K562 (cell line): ENCODE results near the gene CD96. TPM values are rescaled to one million over a fixed set of nuclear protein-coding genes. Genes with fewer than 3 reads are reported as not detected.
"Not testable (repeated sequence)": the region's sequence is repeated elsewhere in the genome, so short reads cannot be mapped to it uniquely, and the experiment has no call there.

Source experiments
- ATAC-seq: fragments of 200-7000 bp; cut with Tn5 transposase; 3 replicates; pipeline ENCODE4 v1.9.1; 2020; ENCODE audit warnings: moderate library complexity
- BruUV-seq: library from RNA; stranded (reverse); fragments of 400-500 nt; replicated peaks from 2 replicates; lab custom pipeline; 2021; lab: Mats Ljungman, UMichigan
- CTCF ChIA-PET: fragments of 300-600 bp; formaldehyde crosslinking; extraction: SDS; loops from one replicate; lab custom pipeline; 2021; ENCODE audit warnings: low intra/inter-chr PET ratio; lab: Yijun Ruan, JAX
- POLR2A ChIA-PET: fragments of 300-600, 350-650 bp; sonication (Branson Sonifier 250); formaldehyde crosslinking; extraction: SDS; loops from one replicate; lab custom pipeline; 2021; ENCODE audit warnings: antibody characterized with exemption, inconsistent platforms; lab: Yijun Ruan, JAX
- DNase-seq, 4 experiments: peaks; one replicate each; pipeline versions ENCODE4 v3.0.0 to v3.0.0-alpha.2; 2011 to 2018; ENCODE audit warnings: low spot score in 3 of 4, mixed read lengths in 3 of 4; ENCODE audit errors: extremely low read depth in 1 of 4
- FAIRE-seq: peaks from 2 replicates; lab custom pipeline; 2011; peaks lifted over from hg19 to GRCh38; lab: Jason Lieb, UNC
- H2AFZ ChIP-seq: 2 replicates; pipeline ENCODE4 v1.6.0; 2011; ENCODE audit warnings: low read depth, low read length, control low read depth, inconsistent platforms
- H3K27ac ChIP-seq: fragments of 200-600 bp; 3 replicates; pipeline ENCODE4 v1.8.0; 2011; ENCODE audit warnings: low read depth, mild to moderate bottlenecking, control low read depth, inconsistent platforms, low read length, moderate library complexity, mixed read lengths; ENCODE audit errors: extremely low read depth
- H3K27me3 ChIP-seq, 2 experiments: fragments of 300-600 bp in 1 of 2; 2 replicates in 1 of 2; 3 replicates in 1 of 2; pipeline versions ENCODE4 v1.6.0 to v1.8.0; 2011; ENCODE audit warnings: inconsistent platforms in 2 of 2, low read length in 2 of 2, mild to moderate bottlenecking in 1 of 2, mixed read lengths in 1 of 2, moderate library complexity in 1 of 2; ENCODE audit not compliant: control insufficient read depth in 2 of 2, insufficient read depth in 2 of 2
- H3K36me3 ChIP-seq: fragments of 300-600 bp; 3 replicates; pipeline ENCODE4 v1.8.0; 2011; ENCODE audit warnings: mild to moderate bottlenecking, low read length, inconsistent platforms; ENCODE audit not compliant: control insufficient read depth, insufficient read depth
- H3K4me1 ChIP-seq, 2 experiments: fragments of 200-600 bp in 1 of 2; replicated peaks in 1 of 2; 2 replicates in 1 of 2; 3 replicates in 1 of 2; pipeline versions ENCODE4 v1.5.1 to v1.8.0; 2011; ENCODE audit warnings: inconsistent platforms in 2 of 2, low read length in 2 of 2, mild to moderate bottlenecking in 1 of 2, mixed read lengths in 1 of 2, moderate library complexity in 1 of 2; ENCODE audit not compliant: control insufficient read depth in 2 of 2, insufficient read depth in 2 of 2
- H3K4me2 ChIP-seq: 2 replicates; pipeline ENCODE4 v1.6.1; 2011; ENCODE audit warnings: low read length, control low read depth, inconsistent platforms, mixed read lengths; ENCODE audit not compliant: insufficient read depth
- H3K4me3 ChIP-seq: fragments of 200-600 bp; sonication (generic), shearing (Covaris generic); 2 replicates; pipeline ENCODE4 v1.5.1; 2016; ENCODE audit warnings: control low read depth, inconsistent platforms
- H3K79me2 ChIP-seq: fragments of 200-600 bp; 3 replicates; pipeline ENCODE4 v1.8.0; 2011; ENCODE audit warnings: low read length, inconsistent platforms; ENCODE audit not compliant: control insufficient read depth, insufficient read depth
- H3K9ac ChIP-seq, 2 experiments: 2 replicates each; pipeline versions ENCODE4 v1.6.0 to v1.6.1; 2011; ENCODE audit warnings: low read depth in 2 of 2, low read length in 2 of 2, control low read depth in 1 of 2, inconsistent platforms in 1 of 2, mild to moderate bottlenecking in 1 of 2, mixed read lengths in 1 of 2; ENCODE audit not compliant: insufficient read depth in 1 of 2
- H3K9me1 ChIP-seq: one replicate; pipeline ENCODE4 v1.6.0; 2011; ENCODE audit warnings: inconsistent platforms, mild to moderate bottlenecking, low read length, moderate library complexity; ENCODE audit not compliant: control insufficient read depth, insufficient read depth
- H3K9me3 ChIP-seq: replicated peaks from 2 replicates; pipeline ENCODE4 v1.5.1; 2011; ENCODE audit warnings: low read depth, low read length, inconsistent platforms; ENCODE audit not compliant: control insufficient read depth, insufficient read depth
- H4K20me1 ChIP-seq: replicated peaks from 2 replicates; pipeline ENCODE4 v1.6.1; 2011; ENCODE audit warnings: low read length, inconsistent platforms, mixed read lengths; ENCODE audit not compliant: control insufficient read depth, insufficient read depth
- BCL6 ChIP-seq: fragments of 250-450 bp; sonication (Bioruptor Pico); IDR thresholded peaks from 2 replicates; pipeline ENCODE4 v1.4.0; 2020
- BRD4 ChIP-seq: fragments of 200-600 bp; sonication (generic); IDR thresholded peaks from 2 replicates; pipeline ENCODE4 v1.6.1; 2017; ENCODE audit warnings: inconsistent platforms
- CBX2 ChIP-seq: fragments of 200-600 bp; sonication (generic); IDR thresholded peaks from one replicate; pipeline ENCODE4 v1.6.1; 2012; ENCODE audit warnings: mild to moderate bottlenecking, low read length, inconsistent platforms; ENCODE audit not compliant: insufficient read depth, poor library complexity, severe bottlenecking
- EWSR1 ChIP-seq: fragments of 450-650 bp; IDR thresholded peaks from 2 replicates; pipeline ENCODE4 v1.6.1; 2018; ENCODE audit warnings: borderline replicate concordance, mild to moderate bottlenecking, low read depth, moderate library complexity; ENCODE audit not compliant: partially characterized antibody
- HMGN3 ChIP-seq: IDR thresholded peaks from 2 replicates; pipeline ENCODE4 v1.6.1; 2011; ENCODE audit warnings: borderline replicate concordance, low read depth, mild to moderate bottlenecking, mixed read lengths, low read length; ENCODE audit not compliant: insufficient read length; ENCODE audit errors: extremely low read depth
- ZBTB2 ChIP-seq: fragments of 450-650 bp; IDR thresholded peaks from 2 replicates; pipeline ENCODE4 v1.6.1; 2016; ENCODE audit warnings: antibody characterized with exemption
- ZNF316 ChIP-seq: fragments of 450-650 bp; IDR thresholded peaks from 2 replicates; pipeline ENCODE4 v1.6.1; 2016
- ZNF830 ChIP-seq: fragments of 250-450 bp; sonication (Bioruptor Pico); IDR thresholded peaks from 2 replicates; pipeline ENCODE4 v1.5.0; 2021; ENCODE audit warnings: mild to moderate bottlenecking
- WGBS: fragments of 100-300 bp; shearing (Covaris generic); methylation state at CpG from one replicate; pipeline ENCODE4 v1.1.6; 2016; ENCODE audit warnings: low coverage, mixed read lengths; ENCODE audit not compliant: insufficient coverage; ENCODE audit errors: missing lambda C conversion rate; 5-methylcytosine and 5-hydroxymethylcytosine counted together
- in situ Hi-C: fragments of 300-500 bp; cut with MboI; formaldehyde crosslinking; loops from 4 replicates; pipeline ENCODE4 v1.15.0; 2018; ENCODE audit warnings: inconsistent platforms, mixed read lengths
- intact Hi-C: fragments of 100-400 bp; cut with micrococcal nuclease; formaldehyde crosslinking; loops from 2 replicates; pipeline ENCODE4 v1.14.2; 2022
- polyA plus RNA-seq, 8 experiments: library from polyadenylated mRNA; depleted of rRNA in 4 of 8; stranded (reverse) in 5 of 8; unstranded in 3 of 8; fragments of >200 nt; fragmentation: Nextera tagmentation in 2 of 8; fragmentation: Illumina TruSeq in 1 of 8; extraction: Ambion mirVana in 2 of 8; extraction: Trizol in 1 of 8; gene quantifications; 2 replicates each; pipeline versions ENCODE4 v1.2.1 to v1.2.3, GENCODE V29; 2011 to 2014; ENCODE audit warnings: inconsistent platforms in 1 of 8, missing spikeins in 1 of 8
- total RNA-seq, 7 experiments: library from RNA; depleted of rRNA in 6 of 7; stranded (reverse); fragments of >200 nt in 6 of 7; fragmentation: Illumina TruSeq in 2 of 7; extraction: Trizol in 2 of 7; gene quantifications; 2 replicates each; pipeline versions ENCODE4 v1.2.1 to v1.2.3, GENCODE V29; 2011 to 2021; ENCODE audit warnings: low replicate concordance in 1 of 7

Gene CD96
- total and polyA plus RNA-seq, 9 of the 15 experiments (the other 6 are each of a cell fraction or from before 2014, with no cell fraction given): 0.32 to 5.7 (median 1.2) TPM

- DNase-seq (no peak), ATAC-seq (no peak), FAIRE-seq (no peak)
- H2AFZ ChIP-seq: no peak overlapping the region
- H3K4me2 ChIP-seq: no peak overlapping the region
- in situ Hi-C loops (no loop called here), intact Hi-C loops (no loop called here)
- TF ChIP-seq BRD4 (no peak), ZBTB2 (no peak), ZNF830 (CRISPR knock-in tag) (no peak), ZNF316 (no peak), HMGN3 (no peak), CBX2 (no peak), BCL6 (CRISPR knock-in tag) (no peak), EWSR1 (no peak)
- BruUV-seq: no TSS peak
- H3K4me1 ChIP-seq: no peaks in the 10 kb centered on the region
- no peaks in the 10 kb centered on the region for H3K9me1 ChIP-seq
- POLR2A ChIA-PET: no interaction called here
- no peak overlapping the region for H3K27ac ChIP-seq
- H3K9ac ChIP-seq: no peak overlapping the region
- no peaks in the 10 kb centered on the region for H4K20me1 ChIP-seq
- no peaks in the 10 kb centered on the region for H3K79me2 ChIP-seq
- no peaks in the 10 kb centered on the region for H3K36me3 ChIP-seq
- no peaks in the 10 kb centered on the region for H3K27me3 ChIP-seq
- CTCF ChIA-PET: no interaction called here
- no peaks in the 10 kb centered on the region for H3K9me3 ChIP-seq
- H3K4me3 ChIP-seq: no peak overlapping the region
- WGBS: 0% methylated on average over 2 of the region's 2 CpGs
These were observed 85.1 kb downstream of the CD96 start for GRCh38 chr3:111627092-111627491.

GRCh38 chr3:111629018-111629417, 87.0 kb downstream of the CD96 start:
- H3K4me2 ChIP-seq, POLR2A ChIA-PET, H3K4me3 ChIP-seq, H3K9me3 ChIP-seq, H3K27ac ChIP-seq, in situ Hi-C loops, H3K9me1 ChIP-seq, H3K79me2 ChIP-seq, CTCF ChIA-PET, H4K20me1 ChIP-seq, H3K4me1 ChIP-seq, ATAC-seq, H2AFZ ChIP-seq, BruUV-seq, H3K36me3 ChIP-seq, intact Hi-C loops, H3K27me3 ChIP-seq, FAIRE-seq, DNase-seq, H3K9ac ChIP-seq: not testable (repeated sequence)
- WGBS: 0% methylated on average over 1 of the region's 1 CpG

GRCh38 chr3:111630638-111631037, 88.6 kb downstream of the CD96 start:
- BruUV-seq, H3K27ac ChIP-seq, H2AFZ ChIP-seq, in situ Hi-C loops, H3K9ac ChIP-seq, H4K20me1 ChIP-seq, H3K36me3 ChIP-seq, POLR2A ChIA-PET, FAIRE-seq, ATAC-seq, intact Hi-C loops, H3K4me2 ChIP-seq, H3K27me3 ChIP-seq, DNase-seq, H3K9me3 ChIP-seq, H3K4me3 ChIP-seq, CTCF ChIA-PET, H3K79me2 ChIP-seq, H3K4me1 ChIP-seq, H3K9me1 ChIP-seq: not testable (repeated sequence)
